HG03565 (cell line): ENCODE results near the gene SETD6.

Experiments
- ATAC-seq: cut with Tn5 transposase; IDR thresholded peaks from one replicate; pipeline ENCODE4 v1.9.1; 2021; ENCODE audit warnings: mild to moderate bottlenecking, moderate library complexity; ENCODE audit not compliant: unreplicated experiment

Gene SETD6

GRCh38 chr16:58507195-58507962 is 7.9 kb upstream of the SETD6 start:
- no peak for ATAC-seq

GRCh38 chr16:58507963-58508670 is 7.2 kb upstream of the SETD6 start:
- ATAC-seq, result no peak

GRCh38 chr16:58508671-58509251 is 6.6 kb upstream of the SETD6 start:
- no peak for ATAC-seq

GRCh38 chr16:58509256-58510096 is 5.8 kb upstream of the SETD6 start:
- no peak for ATAC-seq

- ATAC-seq, result no peak
These were observed 5.1 kb upstream of the SETD6 start for GRCh38 chr16:58510097-58510775.

- no peak for ATAC-seq
These were observed 4.3 kb upstream of the SETD6 start for GRCh38 chr16:58510776-58511628.

- no peak for ATAC-seq
These were observed 3.1 kb upstream of the SETD6 start for GRCh38 chr16:58511933-58512815.

- ATAC-seq, result no peak
These were observed 1.4 kb upstream of the SETD6 start for GRCh38 chr16:58513874-58514273.

GRCh38 chr16:58515871-58516767 is 802 bp downstream of the SETD6 start:
- peak; percentile 33 for ATAC-seq

GRCh38 chr16:58516768-58517107 is 1.4 kb downstream of the SETD6 start:
- ATAC-seq, result no peak

GRCh38 chr16:58518083-58518979 is 3.0 kb downstream of the SETD6 start:
- ATAC-seq, result peak; percentile 25

GRCh38 chr16:58518980-58519368 is 3.7 kb downstream of the SETD6 start:
- no peak for ATAC-seq

- ATAC-seq, result no peak
These were observed 4.4 kb downstream of the SETD6 start for GRCh38 chr16:58519707-58520106.

GRCh38 chr16:58530179-58530578 is 14.9 kb downstream of the SETD6 start:
- ATAC-seq, result no peak

GRCh38 chr16:58532414-58532813 is 17.1 kb downstream of the SETD6 start:
- no peak for ATAC-seq

GRCh38 chr16:58533751-58534470 is 18.6 kb downstream of the SETD6 start:
- no peak for ATAC-seq
